H1 (cell line): ENCODE measurements around the gene ARMH2. TPM values are rescaled to one million over a fixed set of nuclear protein-coding genes. Genes with fewer than 3 reads are reported as not detected.

Source experiments
- CTCF ChIA-PET: fragments of 300-600 bp; sonication (Branson Sonifier 250); formaldehyde crosslinking; loops from one replicate; lab custom pipeline; 2021; ENCODE audit not compliant: partially characterized antibody; lab: Charles Lee
- POLR2A ChIA-PET: fragments of 300-600 bp; sonication (Branson Sonifier 250); formaldehyde crosslinking; loops from one replicate; lab custom pipeline; 2021; ENCODE audit warnings: inconsistent platforms; ENCODE audit not compliant: partially characterized antibody; lab: Charles Lee
- DNase-seq, 2 experiments: peaks; one replicate each; pipeline versions ENCODE4 v3.0.0 to v3.0.0-alpha.2; 2010 to 2022; ENCODE audit warnings: low spot score in 2 of 2, low read depth in 1 of 2, mixed read lengths in 1 of 2
- FAIRE-seq: peaks from 2 replicates; lab custom pipeline; 2011; peaks lifted over from hg19 to GRCh38; lab: Jason Lieb, UNC
- H2AFZ ChIP-seq: 2 replicates; pipeline ENCODE4 v1.8.1; 2012; ENCODE audit warnings: low read length, inconsistent platforms
- H2AK5ac ChIP-seq: 2 replicates; pipeline ENCODE4 v1.6.1; 2013; ENCODE audit warnings: low read depth, low read length
- H2BK120ac ChIP-seq: replicated peaks from 2 replicates; pipeline ENCODE3; 2013; ENCODE audit warnings: low read depth, low read length, inconsistent platforms
- H2BK12ac ChIP-seq: 2 replicates; pipeline ENCODE4 v1.6.1; 2013; ENCODE audit warnings: low read depth, low read length
- H2BK15ac ChIP-seq: 2 replicates; pipeline ENCODE4 v1.6.1; 2013; ENCODE audit warnings: low read length
- H2BK20ac ChIP-seq: 2 replicates; pipeline ENCODE4 v1.6.1; 2013; ENCODE audit warnings: low read length
- H2BK5ac ChIP-seq: 2 replicates; pipeline ENCODE4 v1.6.1; 2013; ENCODE audit warnings: low read depth, low read length
- H3K14ac ChIP-seq: 2 replicates; pipeline ENCODE4 v1.6.1; 2013; ENCODE audit warnings: inconsistent platforms; ENCODE audit not compliant: insufficient read length
- H3K18ac ChIP-seq: 2 replicates; pipeline ENCODE4 v1.6.1; 2013; ENCODE audit warnings: low read length; ENCODE audit errors: extremely low read depth
- H3K23ac ChIP-seq: 2 replicates; pipeline ENCODE4 v1.6.1; 2013; ENCODE audit warnings: inconsistent platforms; ENCODE audit not compliant: insufficient read length
- H3K23me2 ChIP-seq: 2 replicates; pipeline ENCODE4 v1.6.1; 2013; ENCODE audit warnings: low read depth, low read length
- H3K27ac ChIP-seq: 2 replicates; pipeline ENCODE4 v1.6.1; 2011; ENCODE audit warnings: low read depth, low read length, inconsistent platforms
- H3K27me3 ChIP-seq, 4 experiments: replicated peaks in 1 of 4; 1 replicate in 1 of 4; 2 replicates in 3 of 4; pipeline versions ENCODE4 v1.6.1 to v1.8.1; 2011 to 2013; ENCODE audit warnings: low read length in 3 of 4, mild to moderate bottlenecking in 3 of 4, inconsistent platforms in 2 of 4, mixed read lengths in 2 of 4, moderate library complexity in 1 of 4; ENCODE audit not compliant: control insufficient read depth in 3 of 4, insufficient read depth in 3 of 4; ENCODE audit errors: extremely low read depth in 1 of 4
- H3K36me3 ChIP-seq, 4 experiments: 2 replicates each; pipeline versions ENCODE4 v1.6.1 to v1.8.1; 2011 to 2013; ENCODE audit warnings: mild to moderate bottlenecking in 4 of 4, low read length in 3 of 4, moderate library complexity in 2 of 4, control low read depth in 1 of 4, inconsistent platforms in 1 of 4; ENCODE audit not compliant: insufficient read depth in 4 of 4, control insufficient read depth in 2 of 4
- H3K4ac ChIP-seq: replicated peaks from 2 replicates; pipeline ENCODE3; 2013; ENCODE audit warnings: low read length, low read depth, mixed read lengths, inconsistent platforms; ENCODE audit not compliant: insufficient read length
- H3K4me1 ChIP-seq, 4 experiments: replicated peaks in 1 of 4; 1 replicate in 1 of 4; 2 replicates in 3 of 4; pipeline versions ENCODE4 v1.6.1 to v1.8.1; 2011 to 2013; ENCODE audit warnings: low read length in 3 of 4, inconsistent platforms in 2 of 4, mixed read lengths in 1 of 4; ENCODE audit not compliant: insufficient read depth in 4 of 4, control insufficient read depth in 3 of 4
- H3K4me2 ChIP-seq, 2 experiments: 2 replicates each; pipeline versions ENCODE4 v1.6.1 to v1.8.1; 2011 to 2013; ENCODE audit warnings: low read depth in 2 of 2, low read length in 2 of 2, control low read depth in 1 of 2, inconsistent platforms in 1 of 2, mild to moderate bottlenecking in 1 of 2; ENCODE audit not compliant: insufficient read depth in 1 of 2
- H3K4me3 ChIP-seq, 4 experiments: fragments of 200-600, 300-600 bp in 1 of 4; sonication (generic), shearing (Covaris generic), sonication (Bioruptor Twin) in 1 of 4; 2 replicates each; pipeline versions ENCODE4 v1.5.1 to v1.8.1; 2011 to 2016; ENCODE audit warnings: low read length in 4 of 4, low read depth in 3 of 4, control low read depth in 2 of 4, inconsistent platforms in 2 of 4, mild to moderate bottlenecking in 2 of 4, mixed read lengths in 1 of 4, moderate library complexity in 1 of 4; ENCODE audit not compliant: insufficient read depth in 2 of 4; ENCODE audit errors: extremely low read depth in 1 of 4
- H3K56ac ChIP-seq: replicated peaks from 2 replicates; pipeline ENCODE3; 2013; ENCODE audit warnings: low read depth, mild to moderate bottlenecking, mixed read lengths, low read length, inconsistent platforms; ENCODE audit not compliant: insufficient read length
- H3K79me1 ChIP-seq: 2 replicates; pipeline ENCODE4 v1.6.1; 2013; ENCODE audit warnings: low read depth, low read length, control low read depth
- H3K79me2 ChIP-seq, 2 experiments: 2 replicates each; pipeline versions ENCODE4 v1.6.1 to v1.8.1; 2012 to 2013; ENCODE audit warnings: low read length in 2 of 2, mild to moderate bottlenecking in 2 of 2, inconsistent platforms in 1 of 2; ENCODE audit not compliant: insufficient read depth in 2 of 2, control insufficient read depth in 1 of 2
- H3K9ac ChIP-seq, 4 experiments: replicated peaks in 1 of 4; 1 replicate in 1 of 4; 2 replicates in 3 of 4; pipeline versions ENCODE4 v1.6.1 to v1.8.1; 2011 to 2013; ENCODE audit warnings: low read depth in 3 of 4, low read length in 3 of 4, control low read depth in 2 of 4, mild to moderate bottlenecking in 2 of 4, moderate library complexity in 2 of 4, inconsistent platforms in 1 of 4; ENCODE audit errors: extremely low read depth in 1 of 4
- H3K9me3 ChIP-seq, 2 experiments: 2 replicates each; pipeline versions ENCODE4 v1.6.1 to v1.8.1; 2012 to 2013; ENCODE audit warnings: mild to moderate bottlenecking in 2 of 2, moderate library complexity in 2 of 2, control low read depth in 1 of 2, inconsistent platforms in 1 of 2, low read depth in 1 of 2, low read length in 1 of 2, mixed read lengths in 1 of 2; ENCODE audit not compliant: insufficient read depth in 2 of 2
- H4K20me1 ChIP-seq, 2 experiments: replicated peaks in 1 of 2; 2 replicates each; pipeline versions ENCODE3 to v1.8.1; 2011 to 2013; ENCODE audit warnings: inconsistent platforms in 2 of 2, low read length in 2 of 2, mild to moderate bottlenecking in 1 of 2; ENCODE audit not compliant: insufficient read depth in 2 of 2, control insufficient read depth in 1 of 2
- H4K5ac ChIP-seq: 2 replicates; pipeline ENCODE4 v1.6.1; 2013; ENCODE audit warnings: low read length, low read depth, mixed read lengths, inconsistent platforms; ENCODE audit not compliant: insufficient read length
- H4K8ac ChIP-seq: 2 replicates; pipeline ENCODE4 v1.8.0; 2013; ENCODE audit warnings: mild to moderate bottlenecking, moderate library complexity, low read length, inconsistent platforms; ENCODE audit not compliant: insufficient read depth; ENCODE audit errors: extremely low read depth
- H4K91ac ChIP-seq: replicated peaks from 2 replicates; pipeline ENCODE3; 2013; ENCODE audit warnings: low read length, mixed read lengths, inconsistent platforms; ENCODE audit not compliant: insufficient read length
- BCL11A ChIP-seq, 2 experiments: IDR thresholded peaks; one replicate each; pipeline ENCODE4 v1.6.1; 2011; ENCODE audit warnings: low read depth in 2 of 2, low read length in 2 of 2, mild to moderate bottlenecking in 2 of 2
- CEBPB ChIP-seq: IDR thresholded peaks from 2 replicates; pipeline ENCODE4 v1.6.1; 2012; ENCODE audit warnings: low read depth, low read length
- CHD2 ChIP-seq: IDR thresholded peaks from 2 replicates; pipeline ENCODE4 v1.6.1; 2012; ENCODE audit warnings: low read length, improper control_type of control experiment
- EP300 ChIP-seq, 2 experiments: IDR thresholded peaks; 1 replicate in 1 of 2; 2 replicates in 1 of 2; pipeline ENCODE4 v1.6.1; 2011 to 2012; ENCODE audit warnings: low read depth in 2 of 2, low read length in 2 of 2, mild to moderate bottlenecking in 2 of 2, borderline replicate concordance in 1 of 2, inconsistent platforms in 1 of 2, moderate library complexity in 1 of 2
- GABPA ChIP-seq: IDR thresholded peaks from 2 replicates; pipeline ENCODE4 v1.6.1; 2011; ENCODE audit warnings: mild to moderate bottlenecking, low read length, moderate library complexity, borderline replicate concordance; ENCODE audit not compliant: insufficient read depth
- HDAC2 ChIP-seq, 2 experiments: fragments of 300-600 bp in 1 of 2; sonication (generic) in 1 of 2; IDR thresholded peaks; 2 replicates each; pipeline ENCODE4 v1.6.1; 2011 to 2012; ENCODE audit warnings: low read depth in 2 of 2, low read length in 2 of 2, mild to moderate bottlenecking in 2 of 2, moderate library complexity in 2 of 2, borderline replicate concordance in 1 of 2, inconsistent platforms in 1 of 2
- KDM1A ChIP-seq: fragments of 200-600, 300-600 bp; sonication (generic); IDR thresholded peaks from 2 replicates; pipeline ENCODE4 v1.7.1; 2016; ENCODE audit warnings: mild to moderate bottlenecking, low read length, borderline replicate concordance
- NRF1 ChIP-seq: IDR thresholded peaks from 2 replicates; pipeline ENCODE4 v1.6.1; 2011; ENCODE audit warnings: mild to moderate bottlenecking, low read depth, low read length, improper control_type of control experiment
- PHF8 ChIP-seq: fragments of 200-600 bp; sonication (generic); conservative IDR thresholded peaks from 2 replicates; pipeline ENCODE4 v1.7.1; 2012; ENCODE audit warnings: low read depth, mild to moderate bottlenecking, inconsistent platforms, low read length, moderate library complexity
- POLR2AphosphoS5 ChIP-seq: IDR thresholded peaks from 2 replicates; pipeline ENCODE4 v1.6.1; 2011; ENCODE audit warnings: low read depth, low read length
- SP1 ChIP-seq: IDR thresholded peaks from 2 replicates; pipeline ENCODE4 v1.6.1; 2011; ENCODE audit warnings: low read depth, low read length
- SP2 ChIP-seq: IDR thresholded peaks from 2 replicates; pipeline ENCODE4 v1.6.1; 2012; ENCODE audit warnings: mild to moderate bottlenecking, low read length, inconsistent platforms
- ZNF274 ChIP-seq: IDR thresholded peaks from 2 replicates; pipeline ENCODE4 v1.7.0; 2012; ENCODE audit warnings: low read length, borderline replicate concordance; ENCODE audit errors: extremely low read depth
- WGBS, 2 experiments: shearing (Covaris generic) in 1 of 2; methylation state at CpG; one replicate each; pipeline versions ENCODE4 v1.1.6 to v1.1.7; 2013 to 2015; ENCODE audit warnings: low lambda C conversion rate in 2 of 2, mixed read lengths in 2 of 2, inconsistent platforms in 1 of 2, low coverage in 1 of 2, missing lambda C conversion rate in 1 of 2; ENCODE audit not compliant: insufficient replicate concordance in 2 of 2, insufficient coverage in 1 of 2, insufficient read length in 1 of 2; ENCODE audit errors: extremely low coverage in 1 of 2, missing lambda C conversion rate in 1 of 2; 5-methylcytosine and 5-hydroxymethylcytosine counted together
- polyA plus RNA-seq, 7 experiments: library from polyadenylated mRNA; depleted of rRNA in 3 of 7; stranded (reverse) in 5 of 7; unstranded in 2 of 7; fragments of >200 nt in 5 of 7; fragments of 200-250 nt in 2 of 7; gene quantifications; 1 replicate in 5 of 7; 2 replicates in 1 of 7; 4 replicates in 1 of 7; pipeline versions ENCODE4 v1.2.1 to v1.2.3, GENCODE V29; 2011 to 2013; ENCODE audit warnings: missing spikeins in 2 of 7, mixed read lengths in 2 of 7
- total RNA-seq: library from RNA; stranded (reverse); fragmentation: NEBNext Ultra II Directional; extraction: Animal tissue kit (Norgen Biotek cat#: 25700); gene quantifications from 2 replicates; pipeline ENCODE4 v1.2.1, GENCODE V29; 2021
- TF ChIP-seq, protein P1 (sequence below): IDR thresholded peaks from 2 replicates; pipeline ENCODE4 v1.6.1; 2012; ENCODE audit warnings: inconsistent platforms

Gene ARMH2
- total and polyA plus RNA-seq, 2 of the 8 experiments (the other 6 are each of a cell fraction or from before 2014, with no cell fraction given), result not detected

DNA sequence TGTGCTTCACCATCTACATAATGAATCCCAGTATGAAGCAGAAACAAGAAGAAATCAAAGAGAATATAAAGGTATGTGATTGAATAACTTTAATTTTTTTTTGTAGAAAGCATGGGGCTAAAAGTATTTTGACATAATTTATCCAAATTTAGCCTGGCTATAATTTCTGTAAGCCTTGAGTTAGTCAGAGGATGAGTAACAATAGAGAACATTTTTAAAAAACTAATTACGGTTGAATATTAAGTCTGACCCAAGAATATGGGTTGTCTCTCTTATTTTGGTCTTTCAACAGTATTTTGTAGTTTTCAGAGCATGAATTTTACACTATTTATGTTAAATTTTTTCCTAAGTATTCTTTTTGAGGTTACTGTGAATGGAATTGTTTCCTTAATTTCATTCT lies 21.5 kb downstream of the ARMH2 start:
- H2BK12ac ChIP-seq, result no peak overlapping the region
- H2BK20ac ChIP-seq, result no peak overlapping the region
- H4K20me1 ChIP-seq, result peaks cover 14 to 15% of the 10 kb centered on the region in 2 experiments
- peaks cover 0 to 7% (median 3%) of the 10 kb centered on the region in 4 experiments; a peak in 5 of 7 replicates for H3K4me1 ChIP-seq
- H3K23ac ChIP-seq, result no peak overlapping the region
- no peak overlapping the region for H2BK120ac ChIP-seq
- TF ChIP-seq KDM1A (no peak), NRF1 (no peak), HDAC2 (IDR thresholded peaks at IDR 0.05; ENCODE audit: borderline replicate concordance in 1 of 2, low read depth in 2 of 2, low read length in 2 of 2) (no peak), GABPA (no peak), CHD2 (no peak), PHF8 (no peak), EP300 (IDR thresholded peaks at IDR 0.05; ENCODE audit: borderline replicate concordance in 1 of 2, low read depth in 2 of 2, low read length in 2 of 2) (no peak), SP1 (no peak), BCL11A (IDR thresholded peaks at IDR 0.05; ENCODE audit: low read depth in 2 of 2, low read length in 2 of 2) (no peak), POLR2AphosphoS5 (no peak), SP2 (no peak), CEBPB (no peak), ZNF274 (no peak)
- TF ChIP-seq, protein P1, sequence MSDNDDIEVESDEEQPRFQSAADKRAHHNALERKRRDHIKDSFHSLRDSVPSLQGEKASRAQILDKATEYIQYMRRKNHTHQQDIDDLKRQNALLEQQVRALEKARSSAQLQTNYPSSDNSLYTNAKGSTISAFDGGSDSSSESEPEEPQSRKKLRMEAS, result no peak
- TF ChIP-seq, all 59 proteins: peak for 0
- Histone ChIP-seq H2BK15ac (no peak overlapping the region), H3K18ac (no peak overlapping the region), H4K91ac (no peak overlapping the region), H3K79me2 (peaks cover 20 to 60% of the 10 kb centered on the region in 2 experiments), H3K27ac (no peak overlapping the region), H2AK5ac (no peak overlapping the region), H4K8ac (no peak overlapping the region), H3K9me3 (no peaks in the 10 kb centered on the region), H2AFZ (no peak overlapping the region), H3K27me3 (no peaks in the 10 kb centered on the region), H3K4ac (no peak overlapping the region), H3K36me3 (peaks cover 2 to 46% (median 16%) of the 10 kb centered on the region in 4 experiments; a peak in 5 of 8 replicates), H3K4me2 (peak overlapping the region; percentile 70 to 84; a peak in 3 of 4 replicates), H3K4me3 (peak overlapping the region in 2 of 4 experiments; percentile 4 to 82; a peak in 3 of 8 replicates), H3K14ac (no peak overlapping the region), H3K23me2 (peaks cover 2% of the 10 kb centered on the region; the same call in 1 of the 2 replicates), H4K5ac (no peak overlapping the region), H3K79me1 (no peaks in the 10 kb centered on the region; the same call in 1 of the 2 replicates), H3K9ac (no peak overlapping the region), H2BK5ac (no peak overlapping the region), H3K56ac (no peak overlapping the region)
- POLR2A ChIA-PET, result interaction anchor here (2.5 kb wide), 1 partner anchor 32 kb away, joined by 8 read pairs; no protein-coding TSS in a partner anchor
- DNase-seq, result no peak
- CTCF ChIA-PET, result interaction anchor here (1.0 kb wide), 1 partner anchor 10 kb away, joined by 4 read pairs; no protein-coding TSS in a partner anchor
- FAIRE-seq, result no peak
- WGBS, 2 experiments, result 81% methylated on average over 1 of the region's 1 CpG; no CpG with 5 or more reads in 1 of the 2 experiments
